Right atrium auricular region (tissue), 2 donors: ENCODE data around the gene INPP4B. TPM values are rescaled to one million over a fixed set of nuclear protein-coding genes. Genes with fewer than 3 reads are reported as not detected.
A peak's percentile ranks its signal among the peaks of the same experiment; 100 is the strongest.

Source experiments
- DNase-seq: peaks from one replicate; pipeline ENCODE4 v3.0.0-alpha.2; 2019; ENCODE audit warnings: low spot score
- H3K27ac ChIP-seq, 2 donors: fragments of 200-600 bp; sonication (generic); 1 replicate in 1 of 2; 2 replicates in 1 of 2; pipeline ENCODE4 v1.5.1; 2016 to 2019
- H3K27me3 ChIP-seq, 2 donors: fragments of 200-600 bp; sonication (generic); one replicate each; pipeline versions ENCODE4 v1.5.1 to v1.6.0; 2017 to 2019
- H3K36me3 ChIP-seq: fragments of 200-600 bp; sonication (generic); one replicate; pipeline ENCODE4 v1.5.1; 2016
- H3K4me1 ChIP-seq, 2 donors: fragments of 200-600 bp; sonication (generic); one replicate each; pipeline versions ENCODE4 v1.5.1 to v1.6.0; 2017 to 2019
- H3K4me3 ChIP-seq, 2 donors: fragments of 200-600 bp; sonication (generic); 1 replicate in 1 of 2; 2 replicates in 1 of 2; pipeline ENCODE4 v1.5.1; 2017 to 2019; ENCODE audit warnings: mild to moderate bottlenecking in 1 of 2, moderate library complexity in 1 of 2
- H3K9me3 ChIP-seq, 2 donors: fragments of 200-600 bp; sonication (generic); one replicate each; pipeline ENCODE4 v1.5.1; 2019
- total RNA-seq, 2 donors: library from RNA; depleted of rRNA; stranded (reverse); fragments of >200 nt; gene quantifications; one replicate each; pipeline ENCODE4 v1.1.0, GENCODE V29; 2016
- TF ChIP-seq, protein P1 (sequence below), 2 donors: fragments of 200-600 bp; sonication (generic); IDR thresholded peaks; one replicate each; pipeline ENCODE4 v1.5.1; 2019; ENCODE audit warnings: antibody characterized with exemption in 2 of 2

INPP4B gene
- total RNA-seq, 2 donors from 2014 or later = 14.8 to 15.3 TPM

- peak overlapping the region in 1 of 2 donors; percentile 22 for H3K27ac ChIP-seq
- DNase-seq = no peak
- H3K4me1 ChIP-seq = peaks cover 0 to 37% of the 10 kb centered on the region in 2 donors
- H3K9me3 ChIP-seq = no peaks in the 10 kb centered on the region
- TF ChIP-seq, protein P1, sequence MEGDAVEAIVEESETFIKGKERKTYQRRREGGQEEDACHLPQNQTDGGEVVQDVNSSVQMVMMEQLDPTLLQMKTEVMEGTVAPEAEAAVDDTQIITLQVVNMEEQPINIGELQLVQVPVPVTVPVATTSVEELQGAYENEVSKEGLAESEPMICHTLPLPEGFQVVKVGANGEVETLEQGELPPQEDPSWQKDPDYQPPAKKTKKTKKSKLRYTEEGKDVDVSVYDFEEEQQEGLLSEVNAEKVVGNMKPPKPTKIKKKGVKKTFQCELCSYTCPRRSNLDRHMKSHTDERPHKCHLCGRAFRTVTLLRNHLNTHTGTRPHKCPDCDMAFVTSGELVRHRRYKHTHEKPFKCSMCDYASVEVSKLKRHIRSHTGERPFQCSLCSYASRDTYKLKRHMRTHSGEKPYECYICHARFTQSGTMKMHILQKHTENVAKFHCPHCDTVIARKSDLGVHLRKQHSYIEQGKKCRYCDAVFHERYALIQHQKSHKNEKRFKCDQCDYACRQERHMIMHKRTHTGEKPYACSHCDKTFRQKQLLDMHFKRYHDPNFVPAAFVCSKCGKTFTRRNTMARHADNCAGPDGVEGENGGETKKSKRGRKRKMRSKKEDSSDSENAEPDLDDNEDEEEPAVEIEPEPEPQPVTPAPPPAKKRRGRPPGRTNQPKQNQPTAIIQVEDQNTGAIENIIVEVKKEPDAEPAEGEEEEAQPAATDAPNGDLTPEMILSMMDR (IDR thresholded peaks at IDR 0.05) = no peak
- H3K36me3 ChIP-seq = no peaks in the 10 kb centered on the region
- H3K27me3 ChIP-seq = no peaks in the 10 kb centered on the region
- H3K4me3 ChIP-seq = no peak overlapping the region
Observed at GRCh38 chr4:142355421-142355930, 490.6 kb downstream of the INPP4B start.

- H3K4me1 ChIP-seq = peaks cover 0 to 40% of the 10 kb centered on the region in 2 donors
- no peak overlapping the region for H3K4me3 ChIP-seq
- DNase-seq = no peak
- H3K9me3 ChIP-seq = no peaks in the 10 kb centered on the region
- TF ChIP-seq, protein P1 (IDR thresholded peaks at IDR 0.05) = no peak
- no peaks in the 10 kb centered on the region for H3K36me3 ChIP-seq
- peak overlapping the region in 1 of 2 donors; percentile 22 for H3K27ac ChIP-seq
- no peaks in the 10 kb centered on the region for H3K27me3 ChIP-seq
Observed at GRCh38 chr4:142354794-142355420, 491.2 kb downstream of the INPP4B start.

- TF ChIP-seq, protein P1 (IDR thresholded peaks at IDR 0.05) = no peak
- H3K36me3 ChIP-seq = no peaks in the 10 kb centered on the region
- H3K4me1 ChIP-seq = peaks cover 0 to 42% of the 10 kb centered on the region in 2 donors
- no peaks in the 10 kb centered on the region for H3K27me3 ChIP-seq
- H3K4me3 ChIP-seq = no peak overlapping the region
- H3K9me3 ChIP-seq = no peaks in the 10 kb centered on the region
- H3K27ac ChIP-seq = no peak overlapping the region
- DNase-seq = no peak
Observed at GRCh38 chr4:142354041-142354440, 492.1 kb downstream of the INPP4B start.

GRCh38 chr4:142353149-142353738 is 492.9 kb downstream of the INPP4B start:
- H3K4me1 ChIP-seq = peaks cover 0 to 50% of the 10 kb centered on the region in 2 donors
- no peaks in the 10 kb centered on the region for H3K27me3 ChIP-seq
- H3K9me3 ChIP-seq = no peaks in the 10 kb centered on the region
- H3K36me3 ChIP-seq = no peaks in the 10 kb centered on the region
- no peak for DNase-seq
- H3K4me3 ChIP-seq = no peak overlapping the region
- TF ChIP-seq, protein P1 (IDR thresholded peaks at IDR 0.05) = peak; percentile 79 to 94
- peak overlapping the region in 1 of 2 donors; percentile 14 for H3K27ac ChIP-seq

DNA sequence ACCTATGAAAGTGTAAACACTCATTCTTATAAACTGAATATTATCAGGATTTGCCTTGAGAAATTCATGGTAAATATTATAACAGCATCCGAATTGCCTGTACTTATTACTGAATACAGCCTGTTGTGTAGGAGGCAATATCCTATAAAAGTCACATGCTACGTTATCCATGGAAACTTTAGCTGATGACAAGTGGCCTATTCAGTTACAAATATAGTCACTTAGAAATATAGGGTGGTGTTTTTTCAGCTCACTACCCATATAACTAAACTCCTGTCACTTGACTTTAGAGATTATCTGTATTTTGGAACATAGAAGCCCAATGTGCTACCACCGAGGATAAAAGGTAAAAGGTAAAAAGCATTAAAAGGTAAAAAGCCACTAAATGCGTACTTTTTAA is 493.4 kb downstream of the INPP4B start:
- TF ChIP-seq, protein P1 (IDR thresholded peaks at IDR 0.05) = no peak
- Histone ChIP-seq H3K4me3 (no peak overlapping the region), H3K27me3 (no peaks in the 10 kb centered on the region), H3K4me1 (peaks cover 0 to 54% of the 10 kb centered on the region in 2 donors), H3K27ac (peak overlapping the region in 1 of 2 donors; percentile 14), H3K9me3 (no peaks in the 10 kb centered on the region), H3K36me3 (no peaks in the 10 kb centered on the region)
- no peak for DNase-seq
